Stimulated activated CD4-positive, alpha-beta T cell treated with anti-CD3 and anti-CD28 coated beads, Interleukin-15, amount 100 ng/mL, for 24 hours (primary cell): ENCODE results near the gene SPOCK3.
"Not testable (repeated sequence)": the region's sequence is repeated elsewhere in the genome, so short reads cannot be mapped to it uniquely, and the experiment has no call there.

Source experiments
- DNase-seq: peaks from one replicate; pipeline ENCODE4 v3.0.0-alpha.2; 2020

Gene SPOCK3

GRCh38 chr4:166924424-166924823 is 309.9 kb downstream of the SPOCK3 start:
- DNase-seq: no peak

GRCh38 chr4:166913926-166914325 is 320.4 kb downstream of the SPOCK3 start:
- DNase-seq: no peak

GRCh38 chr4:166903408-166903807 is 330.9 kb downstream of the SPOCK3 start:
- DNase-seq: no peak

GRCh38 chr4:166902941-166903340 is 331.4 kb downstream of the SPOCK3 start:
- no peak for DNase-seq

- no peak for DNase-seq
Observed at GRCh38 chr4:166896254-166896653, 338.0 kb downstream of the SPOCK3 start.

GRCh38 chr4:166895771-166896170 is 338.5 kb downstream of the SPOCK3 start:
- DNase-seq: no peak

- no peak for DNase-seq
Observed at GRCh38 chr4:166887457-166887856, 346.8 kb downstream of the SPOCK3 start.

GRCh38 chr4:166886718-166887117 is 347.6 kb downstream of the SPOCK3 start:
- DNase-seq: no peak

GRCh38 chr4:166882221-166882620 is 352.1 kb downstream of the SPOCK3 start:
- no peak for DNase-seq

- DNase-seq: no peak
Observed at GRCh38 chr4:166875821-166876220, 358.5 kb downstream of the SPOCK3 start.

- no peak for DNase-seq
Observed at GRCh38 chr4:166862032-166862431, 372.3 kb downstream of the SPOCK3 start.

GRCh38 chr4:166850398-166850797 is 383.9 kb downstream of the SPOCK3 start:
- not testable (repeated sequence) for DNase-seq

GRCh38 chr4:166846939-166847338 is 387.4 kb downstream of the SPOCK3 start:
- no peak for DNase-seq

- no peak for DNase-seq
Observed at GRCh38 chr4:166842795-166843261, 391.5 kb downstream of the SPOCK3 start.

- no peak for DNase-seq
Observed at GRCh38 chr4:166839615-166840251, 394.6 kb downstream of the SPOCK3 start.

- no peak for DNase-seq
Observed at GRCh38 chr4:166838975-166839614, 395.2 kb downstream of the SPOCK3 start.

GRCh38 chr4:166836865-166837264 is 397.4 kb downstream of the SPOCK3 start:
- DNase-seq: no peak

- DNase-seq: no peak
Observed at GRCh38 chr4:166827629-166828028, 406.7 kb downstream of the SPOCK3 start.

- DNase-seq: no peak
Observed at GRCh38 chr4:166827167-166827566, 407.1 kb downstream of the SPOCK3 start.

- DNase-seq: no peak
Observed at GRCh38 chr4:166823848-166824247, 410.4 kb downstream of the SPOCK3 start.

GRCh38 chr4:166823126-166823525 is 411.2 kb downstream of the SPOCK3 start:
- DNase-seq: no peak

GRCh38 chr4:166822386-166822785 is 411.9 kb downstream of the SPOCK3 start:
- no peak for DNase-seq

- DNase-seq: no peak
Observed at GRCh38 chr4:166816890-166817289, 417.4 kb downstream of the SPOCK3 start.

GRCh38 chr4:166808380-166808779 is 425.9 kb downstream of the SPOCK3 start:
- no peak for DNase-seq

- DNase-seq: no peak
Observed at GRCh38 chr4:166802346-166802745, 431.9 kb downstream of the SPOCK3 start.
